Measurements from ENCODE around the gene CMTM1. TPM values are rescaled to one million over a fixed set of nuclear protein-coding genes. Genes with fewer than 3 reads are reported as not detected.

Gene CMTM1
- total and polyA plus RNA-seq, 2 donors (not counting 3 experiments of a cell fraction or from before 2014, with no cell fraction given) = 3.0 to 12.3 TPM

DNA sequence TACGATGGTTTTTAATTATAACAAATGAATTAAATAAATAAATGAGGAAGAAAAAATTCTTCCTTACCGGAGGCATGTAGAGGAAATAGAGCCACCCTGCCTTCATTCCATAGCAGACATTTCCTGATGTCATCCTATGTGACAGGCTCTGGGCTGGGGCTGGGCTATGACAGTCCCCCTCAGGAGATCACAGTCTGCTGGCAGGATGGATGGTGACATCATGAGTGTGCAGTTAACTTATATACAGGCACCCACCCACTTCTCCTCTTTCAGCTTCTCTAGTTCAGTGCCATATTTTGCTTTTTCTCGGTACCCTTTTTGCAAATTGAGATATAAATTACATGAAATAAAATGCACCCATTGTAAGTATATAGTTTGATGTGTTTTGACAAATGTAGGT is 31.9 kb downstream of the CMTM1 start:
- Histone ChIP-seq H3K4me2 (ENCODE audit: insufficient read depth, low read length) (no peak overlapping the region), H3K9ac (replicated peaks; ENCODE audit: extremely low read depth, insufficient read depth, low read length) (no peak overlapping the region), H3K4me3 (replicated peaks in 1 of 3; ENCODE audit: insufficient read depth in 1 of 3, low read depth in 1 of 3, low read length in 3 of 3) (no peak overlapping the region), H3K9me1 (replicated peaks; ENCODE audit: control insufficient read depth, extremely low read depth, insufficient read depth, low read length) (no peaks in the 10 kb centered on the region), H3K4me1 (ENCODE audit: control insufficient read depth, extremely low read depth, insufficient read depth, low read length) (no peaks in the 10 kb centered on the region), H4K20me1 (replicated peaks; ENCODE audit: control insufficient read depth, extremely low read depth, insufficient read depth, low read length) (no peaks in the 10 kb centered on the region), H3K27me3 (ENCODE audit: control insufficient read depth in 2 of 2, insufficient read depth in 2 of 2, low read length in 2 of 2) (peaks cover 0 to 13% of the 10 kb centered on the region in 2 experiments), H3K27ac (ENCODE audit: insufficient read depth, low read depth, low read length) (no peak overlapping the region), H3K36me3 (ENCODE audit: control insufficient read depth in 2 of 2, extremely low read depth in 1 of 2, insufficient read depth in 2 of 2, low read length in 2 of 2) (no peaks in the 10 kb centered on the region), H3K9me3 (replicated peaks; ENCODE audit: control insufficient read depth, insufficient read depth, low read length) (no peaks in the 10 kb centered on the region), H3K79me2 (ENCODE audit: control insufficient read depth, insufficient read depth, low read length) (no peaks in the 10 kb centered on the region), H2AFZ (ENCODE audit: low read depth, low read length) (no peak overlapping the region)
- POLR2A ChIA-PET = no interaction called here
- BruUV-seq (replicated peaks) = no TSS peak
- CTCF ChIA-PET = interaction anchor here (0.9 to 4.2 kb wide), 3 partner anchors 10 to 232 kb away, joined by 3 to 26 read pairs (median 4); partner anchors contain the start of gene NAE1
- dilution Hi-C loops (cut with MboI; ENCODE audit: extremely low pct_ligation_motif_present, low sequenced_read_pairs) = no loop called here
- TF ChIP-seq MAX (IDR thresholded peaks at IDR 0.05; ENCODE audit: insufficient read depth, insufficient read length) = no peak
- no peak for TF ChIP-seq FOS (IDR thresholded peaks at IDR 0.05; ENCODE audit: borderline replicate concordance, insufficient read depth, low read length)
- TF ChIP-seq POLR2A (IDR thresholded peaks at IDR 0.05; ENCODE audit: low read depth, low read length) = no peak
- TF ChIP-seq MYC (IDR thresholded peaks at IDR 0.05; ENCODE audit: low read depth, low read length) = no peak
- no peak for TF ChIP-seq EZH2 (IDR thresholded peaks at IDR 0.05; ENCODE audit: borderline replicate concordance, low read depth, low read length, severe bottlenecking)
- no peak for TF ChIP-seq JUN (IDR thresholded peaks at IDR 0.05; ENCODE audit: borderline replicate concordance, insufficient read depth, insufficient read length, low read depth)
- no peak for TF ChIP-seq GATA2 (IDR thresholded peaks at IDR 0.05; ENCODE audit: insufficient read depth, insufficient read length, low read depth, low read length)
- TF ChIP-seq, protein P1, sequence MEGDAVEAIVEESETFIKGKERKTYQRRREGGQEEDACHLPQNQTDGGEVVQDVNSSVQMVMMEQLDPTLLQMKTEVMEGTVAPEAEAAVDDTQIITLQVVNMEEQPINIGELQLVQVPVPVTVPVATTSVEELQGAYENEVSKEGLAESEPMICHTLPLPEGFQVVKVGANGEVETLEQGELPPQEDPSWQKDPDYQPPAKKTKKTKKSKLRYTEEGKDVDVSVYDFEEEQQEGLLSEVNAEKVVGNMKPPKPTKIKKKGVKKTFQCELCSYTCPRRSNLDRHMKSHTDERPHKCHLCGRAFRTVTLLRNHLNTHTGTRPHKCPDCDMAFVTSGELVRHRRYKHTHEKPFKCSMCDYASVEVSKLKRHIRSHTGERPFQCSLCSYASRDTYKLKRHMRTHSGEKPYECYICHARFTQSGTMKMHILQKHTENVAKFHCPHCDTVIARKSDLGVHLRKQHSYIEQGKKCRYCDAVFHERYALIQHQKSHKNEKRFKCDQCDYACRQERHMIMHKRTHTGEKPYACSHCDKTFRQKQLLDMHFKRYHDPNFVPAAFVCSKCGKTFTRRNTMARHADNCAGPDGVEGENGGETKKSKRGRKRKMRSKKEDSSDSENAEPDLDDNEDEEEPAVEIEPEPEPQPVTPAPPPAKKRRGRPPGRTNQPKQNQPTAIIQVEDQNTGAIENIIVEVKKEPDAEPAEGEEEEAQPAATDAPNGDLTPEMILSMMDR (IDR thresholded peaks at IDR 0.05; ENCODE audit: extremely low read depth in 1 of 2, insufficient read depth in 1 of 2, low read depth in 1 of 2, low read length in 2 of 2) = no peak
- TF ChIP-seq POLR2AphosphoS5 (IDR thresholded peaks at IDR 0.05; ENCODE audit: insufficient read depth, low read depth, low read length) = no peak
- FAIRE-seq = no peak
- intact Hi-C loops (cut with micrococcal nuclease) = no loop called here
- DNase-seq (ENCODE audit: low read depth, low spot score) = no peak

Measured in endothelial cell of umbilical vein (primary cell).